Chondrocyte (in vitro differentiated cells): ENCODE data around the gene MAD1L1. TPM values are rescaled to one million over a fixed set of nuclear protein-coding genes. Genes with fewer than 3 reads are reported as not detected.

Source experiments
- DNase-seq: peaks from one replicate; pipeline ENCODE4 v3.0.0; 2021; ENCODE audit warnings: mixed read lengths, low spot score
- H3K27ac Mint-ChIP-seq: one replicate; pipeline ENCODE4 v1.8.0; 2021; ENCODE audit warnings: mild to moderate bottlenecking, moderate library complexity, mixed read lengths; ENCODE audit not compliant: unreplicated experiment
- H3K27me3 Mint-ChIP-seq: 2 replicates; pipeline ENCODE4 v1.8.0; 2021; ENCODE audit warnings: low read depth, mixed read lengths
- H3K36me3 Mint-ChIP-seq: 2 replicates; pipeline ENCODE4 v1.8.0; 2021; ENCODE audit warnings: low read depth, mixed read lengths
- H3K4me1 Mint-ChIP-seq: 2 replicates; pipeline ENCODE4 v1.8.0; 2021; ENCODE audit warnings: low read depth, mild to moderate bottlenecking, mixed read lengths
- H3K4me3 Mint-ChIP-seq: one replicate; pipeline ENCODE4 v1.8.0; 2021; ENCODE audit warnings: mild to moderate bottlenecking, moderate library complexity, mixed read lengths; ENCODE audit not compliant: unreplicated experiment
- H3K9me3 Mint-ChIP-seq: 2 replicates; pipeline ENCODE4 v1.8.0; 2021; ENCODE audit warnings: low read depth, mixed read lengths
- total RNA-seq: library from RNA; stranded (reverse); gene quantifications from 3 replicates; pipeline ENCODE4 v1.2.1, GENCODE V29; 2021
- TF ChIP-seq, protein P1 (sequence below): fragments of 200-600 bp; sonication (generic); IDR thresholded peaks from 2 replicates; pipeline ENCODE4 v1.5.0; 2021; ENCODE audit warnings: antibody characterized with exemption, mild to moderate bottlenecking, moderate library complexity

The MAD1L1 gene
- total RNA-seq, 1 donor from 2014 or later = 22.7 TPM

DNA sequence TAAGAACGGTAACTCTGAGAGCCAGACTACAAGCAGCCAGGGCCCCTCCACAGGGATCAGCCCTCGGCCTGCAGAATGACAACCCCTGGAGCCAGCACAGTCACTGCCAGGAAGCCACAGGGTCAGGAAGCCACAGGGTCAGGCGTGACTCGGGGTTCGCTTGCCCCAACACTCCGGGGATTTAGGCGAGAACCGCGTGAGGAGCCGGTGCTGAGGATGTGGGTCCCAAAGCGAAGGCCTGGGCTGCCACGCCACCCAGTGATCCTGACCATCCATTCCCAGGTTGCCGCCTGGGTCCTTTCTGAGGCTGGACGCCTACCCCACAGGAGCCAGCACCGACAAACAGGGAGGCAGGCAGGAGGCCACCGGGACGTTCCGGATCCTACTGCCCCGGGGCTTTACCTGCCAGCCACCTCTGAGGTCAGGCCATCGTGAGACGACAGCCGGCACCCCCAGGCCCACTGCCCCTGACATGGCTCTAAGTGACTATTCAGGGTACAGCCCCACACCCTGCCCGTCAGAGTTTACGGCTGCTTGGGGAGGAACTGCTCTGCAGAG, 334.0 kb downstream of the MAD1L1 start:
- Mint-ChIP-seq H3K4me3 (no peak overlapping the region), H3K36me3 (no peaks in the 10 kb centered on the region), H3K27ac (no peak overlapping the region), H3K9me3 (no peaks in the 10 kb centered on the region), H3K4me1 (no peaks in the 10 kb centered on the region), H3K27me3 (no peaks in the 10 kb centered on the region)
- TF ChIP-seq, protein P1, sequence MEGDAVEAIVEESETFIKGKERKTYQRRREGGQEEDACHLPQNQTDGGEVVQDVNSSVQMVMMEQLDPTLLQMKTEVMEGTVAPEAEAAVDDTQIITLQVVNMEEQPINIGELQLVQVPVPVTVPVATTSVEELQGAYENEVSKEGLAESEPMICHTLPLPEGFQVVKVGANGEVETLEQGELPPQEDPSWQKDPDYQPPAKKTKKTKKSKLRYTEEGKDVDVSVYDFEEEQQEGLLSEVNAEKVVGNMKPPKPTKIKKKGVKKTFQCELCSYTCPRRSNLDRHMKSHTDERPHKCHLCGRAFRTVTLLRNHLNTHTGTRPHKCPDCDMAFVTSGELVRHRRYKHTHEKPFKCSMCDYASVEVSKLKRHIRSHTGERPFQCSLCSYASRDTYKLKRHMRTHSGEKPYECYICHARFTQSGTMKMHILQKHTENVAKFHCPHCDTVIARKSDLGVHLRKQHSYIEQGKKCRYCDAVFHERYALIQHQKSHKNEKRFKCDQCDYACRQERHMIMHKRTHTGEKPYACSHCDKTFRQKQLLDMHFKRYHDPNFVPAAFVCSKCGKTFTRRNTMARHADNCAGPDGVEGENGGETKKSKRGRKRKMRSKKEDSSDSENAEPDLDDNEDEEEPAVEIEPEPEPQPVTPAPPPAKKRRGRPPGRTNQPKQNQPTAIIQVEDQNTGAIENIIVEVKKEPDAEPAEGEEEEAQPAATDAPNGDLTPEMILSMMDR = no peak
- peak; percentile 91 for DNase-seq

DNA sequence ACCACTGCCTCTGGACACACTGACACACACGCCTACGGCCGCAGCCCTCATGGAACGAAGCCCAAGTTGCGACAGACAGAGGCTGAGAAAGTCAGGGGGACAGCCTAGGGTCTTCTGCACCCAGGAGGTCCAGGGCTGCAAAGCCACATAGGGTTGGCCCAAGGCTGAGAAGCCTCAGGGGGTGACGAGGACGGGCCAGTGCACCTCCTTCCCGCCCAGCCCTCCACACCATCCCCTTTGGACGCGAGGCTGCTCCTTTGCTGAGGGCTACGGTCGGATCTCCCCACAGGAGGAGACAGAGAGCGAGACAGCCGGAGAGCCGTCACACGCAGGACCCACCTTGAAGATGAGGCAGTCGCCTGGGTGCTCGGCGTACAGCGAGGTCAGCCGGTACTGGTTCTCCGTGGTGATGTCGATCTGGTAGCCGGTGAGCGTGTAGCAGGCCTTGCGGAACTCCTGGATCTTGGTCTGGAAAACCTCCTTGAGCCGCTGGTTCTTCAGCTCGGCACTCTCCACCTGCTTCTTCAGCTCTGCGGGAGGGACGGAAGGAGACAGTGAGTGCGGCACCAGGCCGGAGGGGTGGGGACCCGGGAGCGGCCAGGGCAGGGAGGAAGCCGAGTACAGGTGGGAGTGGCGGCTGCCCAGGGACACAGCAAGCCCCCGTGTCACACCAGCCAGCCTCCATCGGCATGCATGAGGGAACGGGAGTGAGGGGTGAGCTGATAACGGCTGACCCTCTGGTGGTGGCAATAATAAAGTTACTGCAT, 334.7 kb downstream of the MAD1L1 start:
- peak; percentile 93 for DNase-seq
- Mint-ChIP-seq H3K27me3 (no peaks in the 10 kb centered on the region), H3K36me3 (no peaks in the 10 kb centered on the region), H3K4me1 (no peaks in the 10 kb centered on the region), H3K9me3 (no peaks in the 10 kb centered on the region), H3K4me3 (no peak overlapping the region), H3K27ac (no peak overlapping the region)
- TF ChIP-seq, protein P1 = no peak

DNA sequence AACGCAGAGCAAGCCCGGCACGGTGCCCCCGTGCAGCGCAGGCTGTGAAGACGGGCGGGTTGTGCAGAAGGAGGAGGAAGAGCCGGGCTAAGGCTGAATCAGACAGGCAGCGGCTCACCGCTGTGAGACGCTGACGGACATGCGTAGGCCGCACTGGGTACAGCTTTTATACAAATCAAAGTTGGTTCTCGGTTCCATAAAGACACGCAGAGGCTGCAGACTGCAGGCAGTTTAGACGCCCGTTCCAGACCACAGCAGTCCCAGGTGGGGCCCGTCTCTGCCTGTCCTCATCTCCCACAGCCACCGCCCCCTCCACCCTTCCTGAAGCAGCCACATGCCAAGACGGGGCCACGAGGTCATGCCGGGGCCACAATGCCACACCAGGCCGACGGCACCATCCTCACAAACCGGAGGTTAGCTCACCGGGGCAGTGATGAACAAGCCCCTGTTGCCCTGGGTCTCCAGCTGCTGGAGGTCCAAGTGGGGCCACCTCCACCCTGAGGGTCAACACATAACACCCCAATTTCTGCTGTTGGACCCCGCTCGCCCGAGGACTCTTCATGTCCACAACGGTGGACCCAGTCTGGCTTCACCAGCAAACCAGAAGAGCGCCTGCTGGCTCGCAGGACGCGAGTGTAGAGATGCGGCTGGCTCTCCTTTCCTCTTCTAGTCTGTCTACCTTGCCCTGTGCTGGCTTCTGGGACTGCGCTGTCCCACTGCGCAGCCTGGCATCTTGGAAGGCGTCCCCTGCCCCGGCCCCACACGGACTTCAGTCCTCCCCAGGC, 335.5 kb downstream of the MAD1L1 start:
- DNase-seq = peak; percentile 78
- no peaks in the 10 kb centered on the region for H3K4me1 Mint-ChIP-seq

DNA sequence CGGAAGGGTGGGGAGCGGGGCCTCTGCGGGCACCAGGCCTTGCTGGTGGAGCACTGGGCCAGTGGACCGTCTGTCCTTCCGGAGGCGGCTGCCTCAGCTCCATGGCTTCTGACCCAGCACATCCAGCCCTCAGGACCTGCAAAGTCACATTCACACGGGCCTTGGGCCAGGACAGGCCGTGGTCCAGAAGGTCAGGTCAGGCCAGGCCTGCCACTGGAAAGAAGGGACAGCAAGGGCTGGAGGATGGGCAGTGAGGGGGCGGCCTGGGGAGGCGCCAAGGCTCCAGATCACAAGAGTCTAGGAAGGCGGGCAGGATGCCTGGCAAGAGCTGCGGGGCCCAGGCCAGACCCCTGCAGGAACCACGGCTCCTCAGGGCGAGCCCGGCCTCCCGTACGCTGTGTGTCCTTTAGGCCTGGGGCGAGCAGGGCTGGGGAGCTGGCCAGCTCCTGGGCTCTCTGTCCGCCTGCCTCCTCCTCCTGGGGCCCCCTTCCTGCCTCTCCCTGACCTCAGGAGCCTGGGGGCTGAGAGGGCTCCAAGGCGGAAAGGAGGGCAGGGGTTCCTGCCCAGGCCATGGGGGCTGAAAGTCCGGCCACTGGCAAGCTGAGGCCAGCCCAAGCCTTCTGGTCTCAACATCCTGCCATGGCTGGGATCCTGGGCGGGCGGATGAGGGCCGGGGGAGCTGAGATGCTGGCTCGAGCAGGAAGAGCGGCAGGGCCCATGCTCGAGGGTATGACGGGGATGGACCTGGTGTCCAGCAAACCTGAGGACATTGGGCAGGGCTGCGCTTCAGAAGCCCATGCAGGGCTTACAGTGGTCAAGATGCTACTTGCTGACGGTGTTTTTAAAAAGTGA, 336.9 kb downstream of the MAD1L1 start:
- H3K4me3 Mint-ChIP-seq = no peak overlapping the region
- TF ChIP-seq, protein P1 = no peak
- H3K27me3 Mint-ChIP-seq = no peaks in the 10 kb centered on the region
- H3K4me1 Mint-ChIP-seq = no peaks in the 10 kb centered on the region
- H3K36me3 Mint-ChIP-seq = no peaks in the 10 kb centered on the region
- H3K27ac Mint-ChIP-seq = no peak overlapping the region
- no peaks in the 10 kb centered on the region for H3K9me3 Mint-ChIP-seq
- peak; percentile 81 for DNase-seq

More for the DNA sequence above, 335.5 kb downstream of the MAD1L1 start:
- Mint-ChIP-seq H3K4me3 (no peak overlapping the region), H3K36me3 (no peaks in the 10 kb centered on the region), H3K27ac (no peak overlapping the region), H3K27me3 (no peaks in the 10 kb centered on the region), H3K9me3 (no peaks in the 10 kb centered on the region)
- TF ChIP-seq, protein P1 = no peak
